Right lobe of liver (tissue), 4 donors: ENCODE measurements around the gene PDXDC1.

Experiments used
- POLR2A ChIP-seq: fragments of 450-650 bp; IDR thresholded peaks from one replicate; pipeline ENCODE4 v1.6.1; 2017; ENCODE audit warnings: antibody characterized with exemption, mild to moderate bottlenecking
- TF ChIP-seq, protein P1 (sequence below), 4 donors: fragments of 200-600 bp in 3 of 4; fragments of 450-650 bp in 1 of 4; IDR thresholded peaks; one replicate each; pipeline versions ENCODE4 v1.5.1 to v1.8.0; 2016 to 2022; ENCODE audit warnings: antibody characterized with exemption in 4 of 4, mild to moderate bottlenecking in 2 of 4
- donor health status: DM: no; HTN: no; CAD: no.
- donor health status: DM: no; HTN: no; CAD: no.
- donor health status: DM: no; HTN: yes; CAD: no.

DNA sequence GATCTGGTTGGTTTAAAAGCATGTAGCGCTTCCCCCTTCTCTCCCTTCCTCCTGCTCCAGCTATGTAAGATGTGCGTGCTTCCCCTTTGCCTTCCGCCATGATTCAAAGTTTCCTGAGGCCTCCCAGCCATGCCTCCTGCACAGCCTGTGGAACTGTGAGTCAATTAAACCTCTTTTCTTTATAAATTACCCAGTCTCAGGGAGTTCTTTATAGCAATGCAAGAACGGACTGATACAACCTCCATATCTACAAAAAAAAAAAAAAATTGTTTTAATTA, 16.6 kb upstream of the PDXDC1 start:
- TF ChIP-seq, protein P1, sequence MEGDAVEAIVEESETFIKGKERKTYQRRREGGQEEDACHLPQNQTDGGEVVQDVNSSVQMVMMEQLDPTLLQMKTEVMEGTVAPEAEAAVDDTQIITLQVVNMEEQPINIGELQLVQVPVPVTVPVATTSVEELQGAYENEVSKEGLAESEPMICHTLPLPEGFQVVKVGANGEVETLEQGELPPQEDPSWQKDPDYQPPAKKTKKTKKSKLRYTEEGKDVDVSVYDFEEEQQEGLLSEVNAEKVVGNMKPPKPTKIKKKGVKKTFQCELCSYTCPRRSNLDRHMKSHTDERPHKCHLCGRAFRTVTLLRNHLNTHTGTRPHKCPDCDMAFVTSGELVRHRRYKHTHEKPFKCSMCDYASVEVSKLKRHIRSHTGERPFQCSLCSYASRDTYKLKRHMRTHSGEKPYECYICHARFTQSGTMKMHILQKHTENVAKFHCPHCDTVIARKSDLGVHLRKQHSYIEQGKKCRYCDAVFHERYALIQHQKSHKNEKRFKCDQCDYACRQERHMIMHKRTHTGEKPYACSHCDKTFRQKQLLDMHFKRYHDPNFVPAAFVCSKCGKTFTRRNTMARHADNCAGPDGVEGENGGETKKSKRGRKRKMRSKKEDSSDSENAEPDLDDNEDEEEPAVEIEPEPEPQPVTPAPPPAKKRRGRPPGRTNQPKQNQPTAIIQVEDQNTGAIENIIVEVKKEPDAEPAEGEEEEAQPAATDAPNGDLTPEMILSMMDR (IDR thresholded peaks at IDR 0.05) = no peak
- TF ChIP-seq POLR2A = no peak
